Measurements from ENCODE around the gene MSN. TPM values are rescaled to one million over a fixed set of nuclear protein-coding genes. Genes with fewer than 3 reads are reported as not detected.

MSN gene
- total and polyA plus RNA-seq, 2 of the 13 experiments (the other 11 are each of a cell fraction or from before 2014, with no cell fraction given), result 0.15 TPM; not detected in 1

- ATAC-seq (no peak), FAIRE-seq (no peak), DNase-seq (ENCODE audit: low spot score) (no peak)
- H3K27me3 ChIP-seq (ENCODE audit: control insufficient read depth in 1 of 2, insufficient read depth in 2 of 2, low read length in 2 of 2), result no peaks in the 10 kb centered on the region
- no peak overlapping the region for H2AFZ ChIP-seq (ENCODE audit: low read length)
- ChIA-PET CTCF (ENCODE audit: low intra/inter-chr PET ratio, low total read pairs) (no interaction called here), POLR2A (no interaction called here)
- H3K9ac ChIP-seq (ENCODE audit: insufficient read depth, low read depth, low read length), result no peak overlapping the region
- no peak overlapping the region for H3K4me3 ChIP-seq (replicated peaks in 1 of 3; ENCODE audit: insufficient read depth in 1 of 3, low read depth in 2 of 3, low read length in 3 of 3)
- no TSS peak for BruUV-seq (replicated peaks)
- H3K4me1 ChIP-seq (ENCODE audit: insufficient read depth, low read length), result no peaks in the 10 kb centered on the region
- H4K20me1 ChIP-seq (ENCODE audit: insufficient read depth, low read length), result no peaks in the 10 kb centered on the region
- no peaks in the 10 kb centered on the region for H3K79me2 ChIP-seq (ENCODE audit: insufficient read depth, low read length)
- 49% methylated on average over 2 of the region's 3 CpGs for WGBS (ENCODE audit: low lambda C conversion rate)
- no peak overlapping the region for H3K27ac ChIP-seq (ENCODE audit: extremely low read length, insufficient read depth, low read length)
- H3K9me3 ChIP-seq (ENCODE audit: low read length), result no peaks in the 10 kb centered on the region
- no peak for TF ChIP-seq ZNF574 (CRISPR knock-in tag; IDR thresholded peaks at IDR 0.05)
- no peak for TF ChIP-seq ARNTL (CRISPR knock-in tag; IDR thresholded peaks at IDR 0.05)
- no peak for TF ChIP-seq ZNF326 (CRISPR knock-in tag; IDR thresholded peaks at IDR 0.05; ENCODE audit: borderline replicate concordance)
- TF ChIP-seq ZNF770 (CRISPR knock-in tag; IDR thresholded peaks at IDR 0.05), result no peak
- no peak for TF ChIP-seq BATF2 (CRISPR knock-in tag; IDR thresholded peaks at IDR 0.05)
- TF ChIP-seq YY1 (IDR thresholded peaks at IDR 0.05; ENCODE audit: insufficient read depth, insufficient replicate concordance, low read depth, low read length), result no peak
- no peak for TF ChIP-seq ZSCAN30 (CRISPR knock-in tag; IDR thresholded peaks at IDR 0.05)
- TF ChIP-seq ZNF614 (CRISPR knock-in tag; IDR thresholded peaks at IDR 0.05; ENCODE audit: borderline replicate concordance), result no peak
- no peak for TF ChIP-seq ZNF335 (CRISPR knock-in tag; IDR thresholded peaks at IDR 0.05)
- no peak for TF ChIP-seq FOSL1 (CRISPR knock-in tag; IDR thresholded peaks at IDR 0.05; ENCODE audit: borderline replicate concordance)
- no peak for TF ChIP-seq KLF9 (CRISPR knock-in tag; IDR thresholded peaks at IDR 0.05; ENCODE audit: low read depth)
- TF ChIP-seq GZF1 (CRISPR knock-in tag; IDR thresholded peaks at IDR 0.05), result no peak
- no peaks in the 10 kb centered on the region for H3K36me3 ChIP-seq (replicated peaks in 1 of 2; ENCODE audit: control insufficient read depth in 1 of 2, insufficient read depth in 2 of 2, low read length in 2 of 2)
- no peak overlapping the region for H3K4me2 ChIP-seq (ENCODE audit: low read depth, low read length)
- intact Hi-C loops (cut with micrococcal nuclease; ENCODE audit: unreplicated experiment), result no loop called here
- in situ Hi-C loops (cut with HindIII; ENCODE audit: extremely low pct_ligation_motif_present, low pct_unique_long_range_greater_than_20kb), result no loop called here
These were observed 102.3 kb downstream of the MSN start for GRCh38 chrX:65769564-65770292.

All from HepG2 (cell line).